Natural killer cell (primary cell): ENCODE results near the gene ATP9A. TPM values are rescaled to one million over a fixed set of nuclear protein-coding genes. Genes with fewer than 3 reads are reported as not detected.

Experiments used
- ATAC-seq, 3 donors: fragments of 150-1000 bp in 2 of 3; fragments of 200-7000 bp in 1 of 3; cut with Tn5 transposase; 1 replicate in 1 of 3; 2 replicates in 2 of 3; pipeline ENCODE4 v1.10.0; 2021; ENCODE audit warnings: mild to moderate bottlenecking in 2 of 3, moderate library complexity in 2 of 3
- DNase-seq, 2 donors: peaks; one replicate each; pipeline versions ENCODE4 v3.0.0 to v3.0.0-alpha.2; 2013 to 2021; ENCODE audit warnings: mixed read lengths in 1 of 2
- H3K27ac ChIP-seq: one replicate; pipeline ENCODE4 v1.5.1; 2013; ENCODE audit warnings: mild to moderate bottlenecking, low read length
- H3K27me3 ChIP-seq: one replicate; pipeline ENCODE4 v1.6.1; 2013; ENCODE audit warnings: low read length; ENCODE audit not compliant: control insufficient read depth, insufficient read depth
- H3K36me3 ChIP-seq: one replicate; pipeline ENCODE4 v1.6.1; 2013; ENCODE audit warnings: low read length; ENCODE audit not compliant: control insufficient read depth, insufficient read depth
- H3K4me1 ChIP-seq: one replicate; pipeline ENCODE4 v1.6.1; 2013; ENCODE audit warnings: low read length; ENCODE audit not compliant: control insufficient read depth, insufficient read depth
- H3K4me3 ChIP-seq: one replicate; pipeline ENCODE4 v1.5.1; 2013; ENCODE audit warnings: low read length
- H3K9me3 ChIP-seq: one replicate; pipeline ENCODE4 v1.6.1; 2013; ENCODE audit warnings: low read length; ENCODE audit not compliant: control insufficient read depth, insufficient read depth
- H3K27ac Mint-ChIP-seq, 2 donors: one replicate each; pipeline ENCODE4 v1.8.0; 2022; ENCODE audit warnings: mild to moderate bottlenecking in 2 of 2, mixed read lengths in 2 of 2, moderate library complexity in 1 of 2
- H3K27me3 Mint-ChIP-seq, 2 donors: one replicate each; pipeline ENCODE4 v1.8.0; 2022; ENCODE audit warnings: low read depth in 2 of 2, mixed read lengths in 2 of 2
- H3K36me3 Mint-ChIP-seq: one replicate; pipeline ENCODE4 v1.8.0; 2022; ENCODE audit warnings: mixed read lengths
- H3K4me1 Mint-ChIP-seq, 2 donors: one replicate each; pipeline ENCODE4 v1.8.0; 2022; ENCODE audit warnings: mixed read lengths in 2 of 2
- H3K4me3 Mint-ChIP-seq: one replicate; pipeline ENCODE4 v1.8.0; 2022; ENCODE audit warnings: mild to moderate bottlenecking, moderate library complexity, mixed read lengths
- H3K9me3 Mint-ChIP-seq, 2 donors: one replicate each; pipeline ENCODE4 v1.8.0; 2022; ENCODE audit warnings: mixed read lengths in 2 of 2
- CTCF ChIP-seq: fragments of 200-600 bp; IDR thresholded peaks from one replicate; pipeline ENCODE4 v1.8.0; 2022; ENCODE audit warnings: antibody characterized with exemption
- WGBS: methylation state at CpG from one replicate; pipeline ENCODE4 v1.1.7; 2013; ENCODE audit warnings: missing lambda C conversion rate; ENCODE audit not compliant: insufficient coverage; 5-methylcytosine and 5-hydroxymethylcytosine counted together
- intact Hi-C: fragments of 100-400 bp; cut with micrococcal nuclease; formaldehyde crosslinking; loops from one replicate; pipeline ENCODE4 v1.14.2; 2022
- total RNA-seq, 4 donors: library from RNA; stranded (reverse); fragments of 120-200 nt in 1 of 4; gene quantifications; one replicate each; pipeline versions ENCODE4 v1.2.3 to v1.2.4, GENCODE V29; 2013 to 2022

Gene ATP9A
- total RNA-seq, 3 donors from 2014 or later (not counting 1 experiment from before 2014, with no cell fraction given) = 1.4 to 46.8 (median 1.9) TPM

- H3K27ac Mint-ChIP-seq = peak overlapping the region; percentile 29 to 60
These were observed 32.6 kb upstream of the ATP9A start for GRCh38 chr20:51800872-51801121.

GRCh38 chr20:51800060-51800871 lies 32.1 kb upstream of the ATP9A start:
- H3K27me3 ChIP-seq = peaks cover 24% of the 10 kb centered on the region

More at GRCh38 chr20:51800872-51801121, 32.6 kb upstream of the ATP9A start:
- Mint-ChIP-seq H3K4me3 (peak overlapping the region; percentile 91), H3K36me3 (no peaks in the 10 kb centered on the region), H3K4me1 (peaks cover 12 to 20% of the 10 kb centered on the region in 2 donors), H3K27me3 (peaks cover 0 to 29% of the 10 kb centered on the region in 2 donors), H3K9me3 (no peaks in the 10 kb centered on the region)
- intact Hi-C loops = loop anchor here (1.0 kb wide), 1 partner anchor 283 kb away; no protein-coding TSS in a partner anchor
- Histone ChIP-seq H3K27ac (no peak overlapping the region), H3K4me1 (peaks cover 22% of the 10 kb centered on the region), H3K4me3 (peak overlapping the region; percentile 33), H3K27me3 (peaks cover 24% of the 10 kb centered on the region), H3K36me3 (no peaks in the 10 kb centered on the region), H3K9me3 (no peaks in the 10 kb centered on the region)
- no peak for TF ChIP-seq CTCF
- ATAC-seq = peak in 2 of 3 donors; percentile 49 to 51
- DNase-seq = peak in 1 of 2 donors; percentile 7
- 1% methylated on average over 18 of the region's 18 CpGs for WGBS

GRCh38 chr20:51799401-51799860 lies 31.2 kb upstream of the ATP9A start:
- Histone ChIP-seq H3K36me3 (no peaks in the 10 kb centered on the region), H3K9me3 (no peaks in the 10 kb centered on the region), H3K27ac (no peak overlapping the region), H3K4me1 (peaks cover 22% of the 10 kb centered on the region), H3K4me3 (no peak overlapping the region), H3K27me3 (peaks cover 24% of the 10 kb centered on the region)
- Mint-ChIP-seq H3K27me3 (peaks cover 0 to 29% of the 10 kb centered on the region in 2 donors), H3K36me3 (no peaks in the 10 kb centered on the region), H3K9me3 (no peaks in the 10 kb centered on the region), H3K4me3 (peak overlapping the region; percentile 49), H3K4me1 (peaks cover 12 to 20% of the 10 kb centered on the region in 2 donors), H3K27ac (no peak overlapping the region)
- TF ChIP-seq CTCF = no peak
- 9% methylated on average over 10 of the region's 10 CpGs for WGBS
- intact Hi-C loops = no loop called here
- DNase-seq (no peak), ATAC-seq (no peak)

More at GRCh38 chr20:51800060-51800871, 32.1 kb upstream of the ATP9A start:
- Histone ChIP-seq H3K27ac (no peak overlapping the region), H3K9me3 (no peaks in the 10 kb centered on the region), H3K36me3 (no peaks in the 10 kb centered on the region), H3K4me1 (peaks cover 22% of the 10 kb centered on the region), H3K4me3 (peak overlapping the region; percentile 33)
- WGBS = under 1% methylated on average over 40 of the region's 44 CpGs
- Mint-ChIP-seq H3K36me3 (no peaks in the 10 kb centered on the region), H3K4me1 (peaks cover 12 to 20% of the 10 kb centered on the region in 2 donors), H3K27me3 (peaks cover 0 to 29% of the 10 kb centered on the region in 2 donors), H3K9me3 (no peaks in the 10 kb centered on the region), H3K4me3 (peak overlapping the region; percentile 91), H3K27ac (peak overlapping the region; percentile 29 to 60)
- DNase-seq = peak; percentile 68 to 72
- intact Hi-C loops = loop anchor here (1.0 kb wide), 1 partner anchor 283 kb away; no protein-coding TSS in a partner anchor
- ATAC-seq = peak; percentile 52 to 89 (median 69)
- TF ChIP-seq CTCF = peak; percentile 84
